Measurements from ENCODE around the gene OR6B1.

OR6B1 gene

DNA sequence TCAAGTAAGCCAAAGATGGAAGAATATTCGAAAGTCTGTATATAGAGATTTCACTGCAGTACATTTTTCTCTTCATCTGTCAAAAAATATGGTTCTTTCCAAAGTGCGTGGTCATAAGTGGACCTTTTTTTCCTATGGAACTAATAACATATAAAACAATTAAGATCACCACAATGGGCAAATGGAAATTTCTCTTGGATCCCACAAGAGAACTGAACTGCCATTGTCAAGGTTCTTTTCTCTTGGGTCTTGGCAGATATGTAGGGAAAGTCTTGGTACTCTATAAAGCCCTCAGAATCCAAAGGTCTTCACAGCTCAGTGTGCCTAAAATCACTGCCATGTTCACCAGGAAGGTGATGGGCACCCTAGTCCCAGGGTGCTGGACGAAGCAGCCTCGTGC is at the start of gene OR6B1:
OR6B1 (plus strand) TSS at position 301 of the 400 bp plus-strand sequence. CDS start 3,677 bp downstream, outside the sequence.
- DNase-seq (ENCODE audit: low read depth, low spot score), result no peak

GRCh38 chr7:143953421-143953820 is 46.7 kb upstream of the OR6B1 start:
- DNase-seq (ENCODE audit: low read depth, low spot score), result no peak

GRCh38 chr7:143954135-143954534 is 46.0 kb upstream of the OR6B1 start:
- no peak for DNase-seq (ENCODE audit: low read depth, low spot score)

DNA sequence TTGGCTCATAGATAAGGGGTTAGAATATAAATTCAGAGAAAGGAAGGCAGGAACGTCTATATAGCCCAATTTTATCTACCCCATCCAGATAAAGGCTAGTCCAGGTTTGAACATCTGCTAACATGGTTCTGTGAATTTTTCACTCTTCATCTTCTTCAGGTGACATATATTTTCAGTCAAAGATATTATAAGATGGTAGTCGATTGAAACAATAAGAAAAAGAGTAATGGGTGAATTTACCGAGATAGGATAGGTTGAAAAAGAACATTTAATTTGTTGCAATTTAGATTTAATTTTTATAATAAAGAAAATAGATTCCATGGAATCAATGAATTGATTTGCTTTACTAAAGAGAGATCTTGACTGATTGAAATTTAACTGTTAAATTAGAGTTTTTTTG is 45.6 kb upstream of the OR6B1 start, which contains the start of gene OR2F1:
OR2F1 (plus strand) TSS at position 301 of the 400 bp plus-strand sequence. CDS start 5,127 bp downstream, outside the sequence.
- no peak for DNase-seq (ENCODE audit: low read depth, low spot score)

GRCh38 chr7:143958781-143959180 is 41.3 kb upstream of the OR6B1 start:
- DNase-seq (ENCODE audit: low read depth, low spot score), result no peak

- no peak for DNase-seq (ENCODE audit: low read depth, low spot score)
These were observed 39.1 kb upstream of the OR6B1 start for GRCh38 chr7:143960813-143961610.

DNA sequence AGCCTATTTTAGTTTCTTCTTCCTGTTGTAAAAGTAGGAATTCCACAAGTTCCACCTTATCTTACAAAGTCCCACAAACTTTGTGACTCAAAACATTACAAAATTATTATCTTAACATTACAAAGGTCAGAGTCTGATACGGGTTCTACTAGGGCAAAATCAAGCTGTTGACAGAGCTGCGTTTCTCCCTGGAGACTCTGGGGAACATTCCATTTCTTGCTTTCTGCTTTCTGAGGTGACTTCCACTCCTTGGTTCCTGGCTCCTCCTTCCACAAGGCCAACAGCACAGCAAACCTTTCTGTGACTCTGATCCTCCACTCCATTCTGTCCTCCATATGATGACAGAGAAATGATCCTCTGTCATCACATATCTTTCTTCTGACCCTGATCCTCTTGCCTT is 34.8 kb upstream of the OR6B1 start:
- DNase-seq (ENCODE audit: low read depth, low spot score), result no peak

- DNase-seq (ENCODE audit: low read depth, low spot score), result no peak
These were observed 32.7 kb upstream of the OR6B1 start for GRCh38 chr7:143967398-143967797.

DNA sequence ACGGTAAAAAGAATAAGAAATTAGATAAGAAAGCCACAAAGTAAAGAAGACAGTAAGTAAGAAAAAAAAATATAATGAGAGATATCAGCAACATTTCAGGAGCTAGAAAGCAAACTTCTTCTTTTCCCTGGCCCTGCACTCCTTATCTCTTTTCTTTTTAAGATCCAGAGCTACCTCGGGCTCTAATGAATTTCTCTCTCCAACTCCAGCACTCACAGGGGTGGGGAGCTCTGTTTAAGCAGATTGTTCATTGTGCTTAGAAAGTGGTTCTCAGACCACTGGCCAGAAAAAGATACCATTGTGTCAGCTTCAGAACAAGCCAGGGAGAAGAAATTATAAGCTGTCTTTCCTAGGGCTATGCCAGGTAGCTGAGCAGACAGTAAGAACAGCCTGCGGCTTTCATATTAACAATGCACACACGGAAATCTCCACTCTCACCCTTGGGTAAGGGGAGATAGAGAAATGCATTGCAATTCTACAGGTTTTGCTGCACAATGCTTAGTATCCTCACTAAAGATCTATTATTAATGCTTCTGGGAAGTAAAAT is 26.2 kb upstream of the OR6B1 start:
- no peak for DNase-seq (ENCODE audit: low read depth, low spot score)

DNA sequence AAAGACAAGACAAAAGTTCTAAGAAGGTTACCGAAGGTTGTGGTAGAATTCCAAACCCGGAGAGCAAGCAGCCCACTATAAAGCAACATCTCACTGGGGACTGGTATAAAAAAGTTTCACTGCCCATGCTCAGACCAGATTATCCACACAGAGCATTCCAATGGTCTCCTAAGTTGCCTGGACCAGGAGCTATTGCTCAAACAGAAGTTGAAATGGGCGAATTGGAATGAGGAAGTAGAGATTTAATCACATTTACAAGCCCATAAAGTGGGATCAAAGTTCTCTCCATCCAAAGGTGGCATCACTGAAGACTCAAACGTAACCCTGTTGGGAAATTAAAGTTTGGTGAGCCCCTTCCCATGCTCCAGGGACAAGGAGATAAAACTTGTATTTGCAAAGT is 25.7 kb upstream of the OR6B1 start:
- no peak for DNase-seq (ENCODE audit: low read depth, low spot score)

- DNase-seq (ENCODE audit: low read depth, low spot score), result no peak
These were observed 24.5 kb upstream of the OR6B1 start for GRCh38 chr7:143975617-143976016.

DNA sequence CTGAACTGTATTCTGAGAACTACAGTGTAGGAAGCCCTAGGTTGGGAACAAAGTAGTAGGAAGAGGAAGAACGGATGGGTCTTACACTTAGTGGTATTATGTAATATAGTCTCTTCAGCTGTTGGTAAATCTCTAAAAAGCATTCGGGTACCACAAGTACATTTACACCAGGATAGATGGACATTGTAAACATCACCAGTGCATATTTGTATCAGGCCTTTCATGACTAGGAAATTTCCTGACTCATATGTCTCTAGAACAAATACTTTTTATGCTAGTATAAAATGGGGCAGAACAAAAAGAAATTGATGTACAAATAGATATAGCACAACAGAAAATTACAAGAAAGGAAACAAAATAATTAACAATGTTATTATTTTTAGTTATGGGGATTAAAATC is 21.5 kb upstream of the OR6B1 start:
- no peak for DNase-seq (ENCODE audit: low read depth, low spot score)

DNA sequence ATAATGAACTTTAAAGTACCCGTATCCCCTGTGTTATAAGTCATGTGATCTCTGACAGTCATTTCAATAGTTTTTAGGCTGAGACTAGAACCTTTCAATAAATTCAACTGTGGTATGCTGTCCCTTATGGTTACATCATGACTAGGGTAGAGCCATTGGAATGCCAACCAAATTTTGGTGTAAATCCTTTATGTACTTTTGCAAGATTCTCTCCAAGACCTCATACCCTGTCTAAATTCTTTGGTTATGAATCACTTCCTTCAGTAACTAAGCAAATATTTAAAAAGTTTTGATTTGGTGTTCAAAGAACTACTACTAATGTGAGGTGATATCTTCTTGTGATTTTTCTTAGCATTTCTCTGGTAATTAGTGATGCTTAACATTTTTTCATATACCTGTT is 20.8 kb upstream of the OR6B1 start:
- no peak for DNase-seq (ENCODE audit: low read depth, low spot score)

GRCh38 chr7:143979998-143980397 is 20.1 kb upstream of the OR6B1 start:
- DNase-seq (ENCODE audit: low read depth, low spot score), result no peak

DNA sequence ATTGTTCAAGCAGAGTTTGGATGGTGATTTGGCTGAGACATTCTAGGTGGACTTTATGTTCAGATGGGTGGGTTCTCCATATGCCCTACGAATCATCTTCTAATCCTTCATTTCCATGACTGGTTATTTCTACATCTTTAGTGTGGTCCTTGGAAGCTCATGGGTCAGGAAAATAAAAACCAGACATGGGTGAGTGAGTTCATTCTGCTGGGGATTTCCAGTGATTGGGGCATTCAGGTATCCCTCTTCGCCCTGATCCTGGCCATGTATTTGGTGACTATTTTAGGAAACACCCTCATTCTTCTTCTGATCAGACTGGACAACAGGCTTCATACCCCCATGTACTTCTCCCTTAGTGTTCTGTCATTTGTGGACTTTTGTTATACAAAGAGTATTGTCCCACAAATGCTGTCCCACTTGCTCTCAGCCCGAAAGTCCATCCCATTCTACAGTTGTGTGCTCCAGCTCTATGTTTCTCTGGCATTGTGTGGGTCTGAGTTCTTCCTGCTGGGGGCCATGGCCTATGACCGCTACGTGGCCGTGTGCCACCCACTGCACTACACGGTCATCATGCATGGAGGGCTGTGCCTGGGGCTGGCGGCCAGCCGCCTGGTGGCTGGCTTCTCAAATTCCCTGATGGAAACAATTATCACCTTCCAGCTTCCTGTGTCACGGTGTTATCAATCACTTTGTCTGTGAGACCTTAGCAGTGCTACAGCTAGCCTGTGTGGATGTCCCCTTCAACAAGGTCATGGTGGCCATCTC is 19.2 kb upstream of the OR6B1 start:
- DNase-seq (ENCODE audit: low read depth, low spot score), result no peak

- no peak for DNase-seq (ENCODE audit: low read depth, low spot score)
These were observed 16.2 kb upstream of the OR6B1 start for GRCh38 chr7:143983960-143984359.

GRCh38 chr7:143987513-143987912 is 12.6 kb upstream of the OR6B1 start:
- DNase-seq (ENCODE audit: low read depth, low spot score), result no peak

GRCh38 chr7:143988976-143989745 is 11.0 kb upstream of the OR6B1 start:
- DNase-seq (ENCODE audit: low read depth, low spot score), result no peak

GRCh38 chr7:143992670-143993069 is 7.5 kb upstream of the OR6B1 start:
- DNase-seq (ENCODE audit: low read depth, low spot score), result no peak

GRCh38 chr7:143993924-143994323 is 6.2 kb upstream of the OR6B1 start:
- DNase-seq (ENCODE audit: low read depth, low spot score), result no peak

DNA sequence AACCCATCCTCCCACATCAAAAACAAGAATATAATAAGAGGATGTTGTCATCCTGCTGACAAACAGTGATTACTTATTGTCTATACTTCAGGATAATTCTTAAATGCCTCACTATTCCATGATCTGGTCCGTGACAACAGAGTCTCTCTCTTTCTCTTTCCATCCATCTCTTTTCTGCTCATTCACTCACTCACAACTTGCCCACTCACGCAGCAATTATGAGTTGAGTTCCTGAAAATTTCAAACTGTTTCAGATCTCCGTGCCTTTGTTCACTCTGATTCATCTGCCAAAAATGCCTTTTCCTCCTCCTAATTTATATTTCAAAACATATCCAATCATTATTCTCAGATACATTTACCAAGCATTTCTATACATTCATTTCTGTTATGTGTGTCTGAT is 1.4 kb downstream of the OR6B1 start:
- no peak for DNase-seq (ENCODE audit: low read depth, low spot score)

GRCh38 chr7:144004703-144005102 is 4.6 kb downstream of the OR6B1 start:
- DNase-seq (ENCODE audit: low read depth, low spot score), result no peak

Measured in brain pericyte (primary cell).